ENCODE measurements around the gene HERC5. TPM values are rescaled to one million over a fixed set of nuclear protein-coding genes. Genes with fewer than 3 reads are reported as not detected.

Gene HERC5
- polyA plus RNA-seq, 2 of the 4 experiments (the other 2 are of a cell fraction): 4.3 to 5.1 TPM

DNA sequence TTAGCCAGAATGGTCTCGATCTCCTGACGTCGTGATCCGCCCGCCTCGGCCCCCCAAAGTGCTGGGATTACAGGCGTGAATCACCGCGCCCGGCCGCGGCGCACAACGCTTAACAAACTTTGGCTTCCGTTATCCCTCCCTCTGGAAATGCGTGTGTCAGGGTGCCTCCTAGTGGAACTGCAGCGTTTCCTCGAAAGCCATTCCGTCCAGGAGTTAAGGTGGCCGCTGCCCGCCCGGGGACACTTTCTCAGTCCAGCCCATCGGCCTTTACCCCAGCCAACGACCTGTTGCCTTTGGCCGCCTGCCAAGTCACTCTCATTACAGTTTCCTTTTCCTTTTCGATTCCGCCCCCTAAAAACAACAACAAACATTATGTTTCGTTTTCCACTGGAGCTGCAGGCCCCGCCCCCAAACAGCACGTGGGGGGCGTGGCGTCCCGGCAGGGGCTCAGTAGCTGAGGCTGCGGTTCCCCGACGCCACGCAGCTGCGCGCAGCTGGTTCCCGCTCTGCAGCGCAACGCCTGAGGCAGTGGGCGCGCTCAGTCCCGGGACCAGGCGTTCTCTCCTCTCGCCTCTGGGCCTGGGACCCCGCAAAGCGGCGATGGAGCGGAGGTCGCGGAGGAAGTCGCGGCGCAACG is at the start of gene HERC5 (continued):
- TF ChIP-seq MAFK (IDR thresholded peaks at IDR 0.05; ENCODE audit: partially characterized antibody): no peak
- TF ChIP-seq, protein P1, sequence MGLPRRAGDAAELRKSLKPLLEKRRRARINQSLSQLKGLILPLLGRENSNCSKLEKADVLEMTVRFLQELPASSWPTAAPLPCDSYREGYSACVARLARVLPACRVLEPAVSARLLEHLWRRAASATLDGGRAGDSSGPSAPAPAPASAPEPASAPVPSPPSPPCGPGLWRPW (IDR thresholded peaks at IDR 0.05): no peak
- no peak for TF ChIP-seq HOXB13 (CRISPR knock-in tag; IDR thresholded peaks at IDR 0.05; ENCODE audit: low read depth)
- TF ChIP-seq EHF (CRISPR knock-in tag; IDR thresholded peaks at IDR 0.05): no peak
- no peak for TF ChIP-seq HDAC2 (IDR thresholded peaks at IDR 0.05)
- no peak for TF ChIP-seq MAZ (IDR thresholded peaks at IDR 0.05; ENCODE audit: borderline replicate concordance, low read depth, low read length)
- TF ChIP-seq, protein P2, sequence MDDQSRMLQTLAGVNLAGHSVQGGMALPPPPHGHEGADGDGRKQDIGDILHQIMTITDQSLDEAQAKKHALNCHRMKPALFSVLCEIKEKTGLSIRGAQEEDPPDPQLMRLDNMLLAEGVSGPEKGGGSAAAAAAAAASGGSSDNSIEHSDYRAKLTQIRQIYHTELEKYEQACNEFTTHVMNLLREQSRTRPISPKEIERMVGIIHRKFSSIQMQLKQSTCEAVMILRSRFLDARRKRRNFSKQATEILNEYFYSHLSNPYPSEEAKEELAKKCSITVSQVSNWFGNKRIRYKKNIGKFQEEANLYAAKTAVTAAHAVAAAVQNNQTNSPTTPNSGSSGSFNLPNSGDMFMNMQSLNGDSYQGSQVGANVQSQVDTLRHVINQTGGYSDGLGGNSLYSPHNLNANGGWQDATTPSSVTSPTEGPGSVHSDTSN (IDR thresholded peaks at IDR 0.05): no peak
- TF ChIP-seq RCOR1 (IDR thresholded peaks at IDR 0.05; ENCODE audit: low read depth, low read length): no peak
- no peak for TF ChIP-seq CHD4 (IDR thresholded peaks at IDR 0.05; ENCODE audit: borderline replicate concordance)
- no peak for TF ChIP-seq JUNB (IDR thresholded peaks at IDR 0.05)
- TF ChIP-seq HEYL (CRISPR knock-in tag; IDR thresholded peaks at IDR 0.05): no peak
- TF ChIP-seq ZSCAN20 (CRISPR knock-in tag; IDR thresholded peaks at IDR 0.05): no peak
- peak; percentile 34; the same call in 1 of the 2 replicates for TF ChIP-seq BHLHE40 (IDR thresholded peaks at IDR 0.05; ENCODE audit: low read depth, low read length)
- TF ChIP-seq FOXS1 (CRISPR knock-in tag; IDR thresholded peaks at IDR 0.05): peak; percentile 83; the same call in 1 of the 2 replicates
- TF ChIP-seq SREBF2 (IDR thresholded peaks at IDR 0.05): no peak
- TF ChIP-seq RNF2 (IDR thresholded peaks at IDR 0.05; ENCODE audit: borderline replicate concordance, low read depth): no peak
- TF ChIP-seq, protein P3, sequence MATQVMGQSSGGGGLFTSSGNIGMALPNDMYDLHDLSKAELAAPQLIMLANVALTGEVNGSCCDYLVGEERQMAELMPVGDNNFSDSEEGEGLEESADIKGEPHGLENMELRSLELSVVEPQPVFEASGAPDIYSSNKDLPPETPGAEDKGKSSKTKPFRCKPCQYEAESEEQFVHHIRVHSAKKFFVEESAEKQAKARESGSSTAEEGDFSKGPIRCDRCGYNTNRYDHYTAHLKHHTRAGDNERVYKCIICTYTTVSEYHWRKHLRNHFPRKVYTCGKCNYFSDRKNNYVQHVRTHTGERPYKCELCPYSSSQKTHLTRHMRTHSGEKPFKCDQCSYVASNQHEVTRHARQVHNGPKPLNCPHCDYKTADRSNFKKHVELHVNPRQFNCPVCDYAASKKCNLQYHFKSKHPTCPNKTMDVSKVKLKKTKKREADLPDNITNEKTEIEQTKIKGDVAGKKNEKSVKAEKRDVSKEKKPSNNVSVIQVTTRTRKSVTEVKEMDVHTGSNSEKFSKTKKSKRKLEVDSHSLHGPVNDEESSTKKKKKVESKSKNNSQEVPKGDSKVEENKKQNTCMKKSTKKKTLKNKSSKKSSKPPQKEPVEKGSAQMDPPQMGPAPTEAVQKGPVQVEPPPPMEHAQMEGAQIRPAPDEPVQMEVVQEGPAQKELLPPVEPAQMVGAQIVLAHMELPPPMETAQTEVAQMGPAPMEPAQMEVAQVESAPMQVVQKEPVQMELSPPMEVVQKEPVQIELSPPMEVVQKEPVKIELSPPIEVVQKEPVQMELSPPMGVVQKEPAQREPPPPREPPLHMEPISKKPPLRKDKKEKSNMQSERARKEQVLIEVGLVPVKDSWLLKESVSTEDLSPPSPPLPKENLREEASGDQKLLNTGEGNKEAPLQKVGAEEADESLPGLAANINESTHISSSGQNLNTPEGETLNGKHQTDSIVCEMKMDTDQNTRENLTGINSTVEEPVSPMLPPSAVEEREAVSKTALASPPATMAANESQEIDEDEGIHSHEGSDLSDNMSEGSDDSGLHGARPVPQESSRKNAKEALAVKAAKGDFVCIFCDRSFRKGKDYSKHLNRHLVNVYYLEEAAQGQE (IDR thresholded peaks at IDR 0.05): no peak
- no peak for TF ChIP-seq ESRRA (IDR thresholded peaks at IDR 0.05; ENCODE audit: borderline replicate concordance, low read length)
- TF ChIP-seq CHD2 (IDR thresholded peaks at IDR 0.05; ENCODE audit: low read length, partially characterized antibody): no peak
- TF ChIP-seq TP53 (CRISPR knock-in tag; IDR thresholded peaks at IDR 0.05): no peak
- TF ChIP-seq NFE2L2 (conservative IDR thresholded peaks at IDR 0.05; ENCODE audit: low read length): no peak
- TF ChIP-seq, protein P4, sequence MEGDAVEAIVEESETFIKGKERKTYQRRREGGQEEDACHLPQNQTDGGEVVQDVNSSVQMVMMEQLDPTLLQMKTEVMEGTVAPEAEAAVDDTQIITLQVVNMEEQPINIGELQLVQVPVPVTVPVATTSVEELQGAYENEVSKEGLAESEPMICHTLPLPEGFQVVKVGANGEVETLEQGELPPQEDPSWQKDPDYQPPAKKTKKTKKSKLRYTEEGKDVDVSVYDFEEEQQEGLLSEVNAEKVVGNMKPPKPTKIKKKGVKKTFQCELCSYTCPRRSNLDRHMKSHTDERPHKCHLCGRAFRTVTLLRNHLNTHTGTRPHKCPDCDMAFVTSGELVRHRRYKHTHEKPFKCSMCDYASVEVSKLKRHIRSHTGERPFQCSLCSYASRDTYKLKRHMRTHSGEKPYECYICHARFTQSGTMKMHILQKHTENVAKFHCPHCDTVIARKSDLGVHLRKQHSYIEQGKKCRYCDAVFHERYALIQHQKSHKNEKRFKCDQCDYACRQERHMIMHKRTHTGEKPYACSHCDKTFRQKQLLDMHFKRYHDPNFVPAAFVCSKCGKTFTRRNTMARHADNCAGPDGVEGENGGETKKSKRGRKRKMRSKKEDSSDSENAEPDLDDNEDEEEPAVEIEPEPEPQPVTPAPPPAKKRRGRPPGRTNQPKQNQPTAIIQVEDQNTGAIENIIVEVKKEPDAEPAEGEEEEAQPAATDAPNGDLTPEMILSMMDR (IDR thresholded peaks at IDR 0.05): peak; percentile 48

DNA sequence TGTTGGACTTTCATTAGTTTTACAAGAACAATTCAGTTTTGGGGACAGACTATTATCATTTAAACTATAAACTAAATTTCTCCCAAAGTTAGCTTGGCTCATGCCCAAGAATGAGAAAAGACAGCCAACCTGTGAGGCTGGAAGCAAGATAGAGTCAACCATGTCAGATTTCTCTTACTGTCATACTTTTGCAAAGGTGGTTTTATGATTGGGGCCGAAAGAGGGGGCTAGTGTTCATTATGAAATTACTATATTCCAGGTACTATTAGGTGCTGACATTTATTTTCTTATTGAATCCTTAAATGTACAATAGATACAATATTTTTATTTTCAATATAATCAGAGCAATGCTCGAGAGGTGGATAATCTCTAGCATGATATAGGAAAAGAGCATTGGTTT is 47.7 kb upstream of the HERC5 start:
- Histone ChIP-seq H3K27ac (no peak overlapping the region), H3K4me2 (no peak overlapping the region), H3K4me3 (no peak overlapping the region), H3K9me3 (no peaks in the 10 kb centered on the region), H3K4me1 (no peaks in the 10 kb centered on the region)
- CTCF ChIA-PET: no interaction called here
- DNase-seq (ENCODE audit: low read depth in 1 of 2, low spot score in 1 of 2) (no peak), ATAC-seq (no peak), FAIRE-seq (no peak)
- POLR2A ChIA-PET: no interaction called here
- 66% methylated on average over 2 of the region's 2 CpGs for WGBS (ENCODE audit: missing lambda C conversion rate)
- TF ChIP-seq ZC3H11A (IDR thresholded peaks at IDR 0.05) (no peak), SMC3 (IDR thresholded peaks at IDR 0.05) (no peak), ZSCAN20 (CRISPR knock-in tag; IDR thresholded peaks at IDR 0.05) (no peak), ESRRA (IDR thresholded peaks at IDR 0.05; ENCODE audit: borderline replicate concordance, low read length) (no peak), HOXB5 (CRISPR knock-in tag; IDR thresholded peaks at IDR 0.05) (no peak), POLR2AphosphoS2 (conservative IDR thresholded peaks at IDR 0.05; ENCODE audit: low read length) (no peak)
- TF ChIP-seq, protein P5, sequence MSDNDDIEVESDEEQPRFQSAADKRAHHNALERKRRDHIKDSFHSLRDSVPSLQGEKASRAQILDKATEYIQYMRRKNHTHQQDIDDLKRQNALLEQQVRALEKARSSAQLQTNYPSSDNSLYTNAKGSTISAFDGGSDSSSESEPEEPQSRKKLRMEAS (IDR thresholded peaks at IDR 0.05): no peak
- TF ChIP-seq, protein P6, sequence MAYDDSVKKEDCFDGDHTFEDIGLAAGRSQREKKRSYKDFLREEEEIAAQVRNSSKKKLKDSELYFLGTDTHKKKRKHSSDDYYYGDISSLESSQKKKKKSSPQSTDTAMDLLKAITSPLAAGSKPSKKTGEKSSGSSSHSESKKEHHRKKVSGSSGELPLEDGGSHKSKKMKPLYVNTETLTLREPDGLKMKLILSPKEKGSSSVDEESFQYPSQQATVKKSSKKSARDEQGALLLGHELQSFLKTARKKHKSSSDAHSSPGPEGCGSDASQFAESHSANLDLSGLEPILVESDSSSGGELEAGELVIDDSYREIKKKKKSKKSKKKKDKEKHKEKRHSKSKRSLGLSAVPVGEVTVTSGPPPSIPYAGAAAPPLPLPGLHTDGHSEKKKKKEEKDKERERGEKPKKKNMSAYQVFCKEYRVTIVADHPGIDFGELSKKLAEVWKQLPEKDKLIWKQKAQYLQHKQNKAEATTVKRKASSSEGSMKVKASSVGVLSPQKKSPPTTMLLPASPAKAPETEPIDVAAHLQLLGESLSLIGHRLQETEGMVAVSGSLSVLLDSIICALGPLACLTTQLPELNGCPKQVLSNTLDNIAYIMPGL (CRISPR knock-in tag; IDR thresholded peaks at IDR 0.05; ENCODE audit: borderline replicate concordance): no peak
- TF ChIP-seq, protein P2 (IDR thresholded peaks at IDR 0.05): no peak

Data from A549 (cell line).